NCI-H146 treated with DMSO at 0.1 percent for 48 hours (cell line): Measurements from ENCODE around the gene APOBEC3B.
"Not testable (repeated sequence)": the region's sequence is repeated elsewhere in the genome, so short reads cannot be mapped to it uniquely, and the experiment has no call there.

Source experiments
- DNase-seq: peaks from one replicate; lab custom pipeline; 2025; ENCODE audit not compliant: unreplicated experiment; lab: John Stamatoyannopoulos, UW

The APOBEC3B gene

GRCh38 chr22:38950527-38951295 lies 31.4 kb upstream of the APOBEC3B start:
- DNase-seq = no peak

GRCh38 chr22:38951734-38952133 lies 30.4 kb upstream of the APOBEC3B start:
- DNase-seq = no peak

GRCh38 chr22:38952281-38952993 lies 29.7 kb upstream of the APOBEC3B start:
- no peak for DNase-seq

GRCh38 chr22:38953091-38953490 lies 29.1 kb upstream of the APOBEC3B start:
- DNase-seq = no peak

GRCh38 chr22:38953577-38954413 lies 28.4 kb upstream of the APOBEC3B start:
- DNase-seq = no peak

GRCh38 chr22:38954414-38955043 lies 27.6 kb upstream of the APOBEC3B start:
- DNase-seq = no peak

GRCh38 chr22:38955250-38955905 lies 26.8 kb upstream of the APOBEC3B start:
- DNase-seq = no peak

GRCh38 chr22:38955926-38956325 lies 26.2 kb upstream of the APOBEC3B start:
- no peak for DNase-seq

- DNase-seq = no peak
Measured at GRCh38 chr22:38956551-38956950, 25.6 kb upstream of the APOBEC3B start.

- no peak for DNase-seq
Measured at GRCh38 chr22:38957046-38957770, 24.9 kb upstream of the APOBEC3B start, which contains the start of gene APOBEC3A. TSS of gene APOBEC3A (plus strand) at chr22:38957609. CDS start at chr22:38957692, 83 bp downstream.

GRCh38 chr22:38957808-38958650 lies 24.1 kb upstream of the APOBEC3B start:
- no peak for DNase-seq

GRCh38 chr22:38958651-38958943 lies 23.6 kb upstream of the APOBEC3B start:
- not testable (repeated sequence) for DNase-seq

GRCh38 chr22:38959590-38959989 lies 22.6 kb upstream of the APOBEC3B start:
- DNase-seq = no peak

GRCh38 chr22:38960673-38961072 lies 21.5 kb upstream of the APOBEC3B start:
- DNase-seq = not testable (repeated sequence)

GRCh38 chr22:38963291-38963738 lies 18.8 kb upstream of the APOBEC3B start:
- DNase-seq = not testable (repeated sequence)

- DNase-seq = no peak
Measured at GRCh38 chr22:38963872-38964271, 18.3 kb upstream of the APOBEC3B start.

- DNase-seq = no peak
Measured at GRCh38 chr22:38964306-38964705, 17.8 kb upstream of the APOBEC3B start.

GRCh38 chr22:38964989-38965388 lies 17.2 kb upstream of the APOBEC3B start:
- DNase-seq = no peak
